CD4-positive, alpha-beta T cell treated with Interleukin-1 beta for 1 hour (primary cell): ENCODE measurements around the gene ZNF835.
"Not testable (repeated sequence)": the region's sequence is repeated elsewhere in the genome, so short reads cannot be mapped to it uniquely, and the experiment has no call there.

Experiments
- DNase-seq, 2 donors: peaks; one replicate each; pipeline ENCODE4 v3.0.0-alpha.2; 2020 to 2022

The ZNF835 gene

GRCh38 chr19:56671613-56671994 lies at the start of gene ZNF835:
ZNF835 (minus strand) TSS chr19:56671757; CDS start chr19:56665198, 6,559 bp downstream.
- DNase-seq = peak; percentile 85 to 88

- DNase-seq = no peak
Measured at GRCh38 chr19:56720281-56720680, 48.7 kb upstream of the ZNF835 start.

- DNase-seq = no peak
Measured at GRCh38 chr19:56718231-56718630, 46.7 kb upstream of the ZNF835 start.

GRCh38 chr19:56712611-56713276 lies 41.2 kb upstream of the ZNF835 start:
- DNase-seq = no peak

- no peak for DNase-seq
Measured at GRCh38 chr19:56710437-56710836, 38.9 kb upstream of the ZNF835 start.

- no peak for DNase-seq
Measured at GRCh38 chr19:56707821-56708220, 36.3 kb upstream of the ZNF835 start.

- no peak for DNase-seq
Measured at GRCh38 chr19:56705939-56706338, 34.4 kb upstream of the ZNF835 start.

GRCh38 chr19:56701895-56702294 lies 30.3 kb upstream of the ZNF835 start:
- no peak for DNase-seq

GRCh38 chr19:56699552-56699951 lies 28.0 kb upstream of the ZNF835 start:
- no peak for DNase-seq

GRCh38 chr19:56692206-56692895 lies 20.8 kb upstream of the ZNF835 start:
- DNase-seq = no peak

- no peak for DNase-seq
Measured at GRCh38 chr19:56690670-56691069, 19.1 kb upstream of the ZNF835 start.

GRCh38 chr19:56689198-56689597 lies 17.6 kb upstream of the ZNF835 start:
- no peak for DNase-seq

- no peak for DNase-seq
Measured at GRCh38 chr19:56687031-56687430, 15.5 kb upstream of the ZNF835 start.

GRCh38 chr19:56683116-56683515 lies 11.6 kb upstream of the ZNF835 start:
- no peak for DNase-seq

- no peak for DNase-seq
Measured at GRCh38 chr19:56681702-56682101, 10.1 kb upstream of the ZNF835 start.

- no peak for DNase-seq
Measured at GRCh38 chr19:56678205-56678604, 6.6 kb upstream of the ZNF835 start.

- not testable (repeated sequence) for DNase-seq
Measured at GRCh38 chr19:56672610-56673009, 1.1 kb upstream of the ZNF835 start.

GRCh38 chr19:56670961-56671612 lies 470 bp downstream of the ZNF835 start:
- DNase-seq = peak in 1 of 2 donors; percentile 4

GRCh38 chr19:56670401-56670960 lies 1.1 kb downstream of the ZNF835 start:
- DNase-seq = no peak

GRCh38 chr19:56668676-56669075 lies 2.9 kb downstream of the ZNF835 start:
- no peak for DNase-seq

- no peak for DNase-seq
Measured at GRCh38 chr19:56667311-56667870, 4.2 kb downstream of the ZNF835 start.

- DNase-seq = no peak
Measured at GRCh38 chr19:56664511-56664910, 7.0 kb downstream of the ZNF835 start.

GRCh38 chr19:56663931-56664500 lies 7.5 kb downstream of the ZNF835 start:
- DNase-seq = no peak
